ENCODE measurements around the gene GPC6.

GRCh38 chr13:93234459-93234858 is 7.9 kb downstream of the GPC6 start:
- TF ChIP-seq ZNF48 (tag by site-specific recombination; IDR thresholded peaks at IDR 0.05) = no peak
- no peak for TF ChIP-seq ZNF175 (tag by site-specific recombination; IDR thresholded peaks at IDR 0.05)
- TF ChIP-seq, protein P1, sequence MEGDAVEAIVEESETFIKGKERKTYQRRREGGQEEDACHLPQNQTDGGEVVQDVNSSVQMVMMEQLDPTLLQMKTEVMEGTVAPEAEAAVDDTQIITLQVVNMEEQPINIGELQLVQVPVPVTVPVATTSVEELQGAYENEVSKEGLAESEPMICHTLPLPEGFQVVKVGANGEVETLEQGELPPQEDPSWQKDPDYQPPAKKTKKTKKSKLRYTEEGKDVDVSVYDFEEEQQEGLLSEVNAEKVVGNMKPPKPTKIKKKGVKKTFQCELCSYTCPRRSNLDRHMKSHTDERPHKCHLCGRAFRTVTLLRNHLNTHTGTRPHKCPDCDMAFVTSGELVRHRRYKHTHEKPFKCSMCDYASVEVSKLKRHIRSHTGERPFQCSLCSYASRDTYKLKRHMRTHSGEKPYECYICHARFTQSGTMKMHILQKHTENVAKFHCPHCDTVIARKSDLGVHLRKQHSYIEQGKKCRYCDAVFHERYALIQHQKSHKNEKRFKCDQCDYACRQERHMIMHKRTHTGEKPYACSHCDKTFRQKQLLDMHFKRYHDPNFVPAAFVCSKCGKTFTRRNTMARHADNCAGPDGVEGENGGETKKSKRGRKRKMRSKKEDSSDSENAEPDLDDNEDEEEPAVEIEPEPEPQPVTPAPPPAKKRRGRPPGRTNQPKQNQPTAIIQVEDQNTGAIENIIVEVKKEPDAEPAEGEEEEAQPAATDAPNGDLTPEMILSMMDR (tag by site-specific recombination; IDR thresholded peaks at IDR 0.05) = no peak
- no peak for TF ChIP-seq ZNF335 (tag by site-specific recombination; conservative IDR thresholded peaks at IDR 0.05)
